H7 (cell line): ENCODE results near the gene USP35. TPM values are rescaled to one million over a fixed set of nuclear protein-coding genes. Genes with fewer than 3 reads are reported as not detected.

ENCODE experiments used
- total RNA-seq: library from RNA; depleted of rRNA; stranded (reverse); fragments of >200 nt; shearing (Covaris generic); gene quantifications from 2 replicates; pipeline ENCODE4 v1.2.3, GENCODE V29; 2014; rRNA removed

The USP35 gene
- total RNA-seq, 1 experiment from 2014 or later, result 5.1 TPM

Other genes with a start within 250 kb of the USP35 start
- gene INTS4, start 194.3 kb upstream of the USP35 start, total RNA-seq, result 33.2 and 36.7 TPM in 2 replicates
- 13.3 and 17.1 TPM in 2 replicates for gene KCTD14, start 165.6 kb upstream of the USP35 start, total RNA-seq
- gene THRSP, start 125.1 kb upstream of the USP35 start, total RNA-seq, result not detected in 2 replicates
- 153 and 258 TPM in 2 replicates for gene NDUFC2, start 109.1 kb upstream of the USP35 start, total RNA-seq
- gene ALG8, start 49.3 kb upstream of the USP35 start, total RNA-seq, result 54.9 and 58.1 TPM in 2 replicates
- gene KCTD21, start 293 bp upstream of the USP35 start, total RNA-seq, result 2.8 and 3.2 TPM in 2 replicates
- 7.6 and 9.6 TPM in 2 replicates for gene GAB2, start 228.9 kb downstream of the USP35 start, total RNA-seq